NCI-H1930 (cell line): ENCODE results near the gene CIP2A.

ENCODE experiments used
- DNase-seq, 2 experiments: peaks; one replicate each; lab custom pipeline; 2025; lab: John Stamatoyannopoulos, UW

CIP2A gene

DNA sequence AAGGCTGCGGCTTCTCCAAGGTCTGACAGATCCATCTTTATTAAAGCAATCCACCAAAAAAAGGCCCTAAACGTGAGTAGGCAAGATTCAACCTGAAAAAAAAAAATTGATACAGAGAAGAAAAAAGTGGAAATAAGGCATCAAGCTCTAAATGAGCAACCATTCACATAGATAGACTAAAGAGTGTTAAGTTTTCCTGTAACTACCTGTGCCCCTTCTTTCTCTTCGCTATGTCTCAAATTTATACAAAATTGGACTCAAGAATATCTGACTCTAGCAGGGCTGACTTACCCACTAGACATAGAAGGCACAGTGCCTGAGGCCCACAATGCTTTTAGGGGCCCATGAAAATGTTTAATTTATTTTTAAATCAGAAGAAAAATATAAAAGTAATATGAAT lies 78.7 kb downstream of the CIP2A start, which contains the start of gene MYH15:
Gene MYH15, minus strand, starts transcription at position 101 of the 400 bp plus-strand sequence. Its CDS starts 66 bp downstream, at position 35.
- no peak for DNase-seq

DNA sequence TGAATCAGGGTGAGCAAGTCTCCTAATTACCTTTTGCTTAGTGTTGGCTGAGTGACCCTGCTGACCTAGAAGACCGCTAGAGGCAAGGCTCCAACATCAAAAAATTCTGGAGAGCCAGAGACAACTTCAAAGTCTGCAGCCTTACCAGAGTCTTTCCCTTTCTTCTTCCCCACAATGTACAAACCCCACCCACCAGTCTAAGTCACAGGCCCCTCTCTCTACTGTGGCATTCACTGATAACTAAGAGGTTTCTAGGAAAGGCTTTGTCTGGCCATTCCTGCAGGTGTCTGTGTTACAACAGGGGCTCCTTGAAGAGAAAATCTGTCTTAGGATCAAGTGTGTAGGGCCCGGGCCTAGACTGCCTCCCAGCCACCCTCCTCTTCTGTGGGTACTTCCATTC lies 79.4 kb downstream of the CIP2A start:
- no peak for DNase-seq

DNA sequence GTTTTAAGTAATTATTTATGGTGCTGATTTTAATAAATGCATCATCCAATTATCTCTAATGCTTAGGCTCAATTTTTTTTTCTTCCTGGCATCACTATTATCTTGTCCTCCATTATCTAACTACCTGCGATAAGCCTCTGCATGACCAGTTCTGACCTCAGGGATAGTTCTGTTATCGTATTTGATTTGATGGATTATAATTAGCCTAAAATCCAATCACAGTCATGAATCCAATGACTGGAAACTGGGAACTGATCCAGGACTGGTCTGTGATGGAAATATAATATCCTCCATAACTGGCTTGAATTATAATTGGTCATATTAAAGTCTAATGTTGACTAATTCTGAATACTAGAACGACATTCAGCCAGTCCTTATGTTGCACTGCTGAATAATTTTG lies 80.0 kb downstream of the CIP2A start:
- DNase-seq, result no peak

DNA sequence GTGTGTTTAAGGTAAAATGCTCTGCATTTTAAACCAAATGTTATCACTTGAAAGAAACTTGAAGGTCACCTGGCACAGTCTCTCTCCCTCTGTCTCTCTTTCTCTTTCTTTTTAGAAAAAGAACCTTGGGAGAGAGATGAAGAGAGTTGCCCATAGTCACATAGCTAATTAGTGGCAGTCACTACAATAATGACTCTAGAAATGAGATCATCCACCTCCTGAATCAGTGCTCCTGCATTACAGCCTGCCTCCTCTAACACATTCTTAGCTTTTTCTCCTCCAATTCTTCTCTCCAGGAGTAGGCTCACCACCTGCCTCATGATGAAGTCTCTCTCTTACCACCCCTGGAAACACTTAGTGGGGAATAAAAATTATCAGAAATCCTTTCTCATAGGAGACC lies 81.3 kb downstream of the CIP2A start:
- no peak for DNase-seq

DNA sequence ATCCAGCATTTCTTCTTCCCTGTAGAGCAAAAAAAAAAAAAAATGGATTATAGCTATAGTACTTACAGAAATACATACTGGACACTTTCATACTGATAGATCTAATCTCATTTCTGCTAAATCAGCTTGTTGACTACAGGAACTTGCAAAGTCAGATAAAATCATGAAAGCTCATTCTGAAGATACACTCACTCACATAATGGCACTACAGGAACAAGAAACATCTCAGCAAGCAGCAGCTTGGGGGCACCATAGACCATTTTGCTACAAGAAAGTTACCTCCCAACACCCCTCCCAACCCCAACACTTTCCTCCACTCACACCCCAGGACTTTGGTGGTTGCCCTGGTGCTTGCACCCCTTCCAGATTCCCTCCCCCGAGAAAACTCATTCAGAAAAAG lies 83.4 kb downstream of the CIP2A start:
- no peak for DNase-seq

DNA sequence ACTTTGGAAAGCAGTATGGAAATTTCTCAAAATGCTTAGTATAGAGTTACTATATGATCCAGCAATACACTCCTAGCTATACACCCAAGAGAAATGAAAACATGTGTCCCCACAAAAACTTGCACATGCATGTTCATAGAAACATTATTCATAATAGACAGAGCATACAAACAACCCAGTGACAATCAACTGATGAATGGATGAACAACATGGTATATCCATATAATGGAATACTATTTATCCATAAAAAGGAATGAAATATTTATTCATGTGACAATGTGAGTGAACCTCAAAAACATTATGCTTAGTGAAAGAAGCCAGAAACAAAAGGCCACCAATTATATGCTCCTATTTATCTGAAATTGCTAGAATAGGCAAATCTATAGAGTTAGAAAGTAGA lies 85.5 kb downstream of the CIP2A start:
- DNase-seq, result no peak

DNA sequence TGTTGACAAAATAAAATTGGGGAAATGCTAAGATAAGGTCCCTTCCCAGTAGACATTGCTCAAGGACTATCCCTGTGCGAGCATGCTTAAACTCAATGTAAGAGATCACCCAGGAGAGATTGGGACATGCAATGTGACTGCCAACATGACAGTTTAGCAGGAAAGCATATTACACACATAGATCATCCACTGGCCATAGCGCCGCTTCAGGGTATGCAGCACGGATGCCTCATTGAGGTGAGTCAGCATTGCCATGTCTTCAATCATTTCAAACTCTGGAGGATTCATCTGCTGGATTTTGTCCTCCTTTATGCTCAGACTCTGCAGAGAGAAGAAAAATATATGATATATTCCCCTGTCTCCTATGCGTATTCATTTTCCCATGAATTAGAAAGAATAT lies 87.7 kb downstream of the CIP2A start:
- DNase-seq, result no peak

DNA sequence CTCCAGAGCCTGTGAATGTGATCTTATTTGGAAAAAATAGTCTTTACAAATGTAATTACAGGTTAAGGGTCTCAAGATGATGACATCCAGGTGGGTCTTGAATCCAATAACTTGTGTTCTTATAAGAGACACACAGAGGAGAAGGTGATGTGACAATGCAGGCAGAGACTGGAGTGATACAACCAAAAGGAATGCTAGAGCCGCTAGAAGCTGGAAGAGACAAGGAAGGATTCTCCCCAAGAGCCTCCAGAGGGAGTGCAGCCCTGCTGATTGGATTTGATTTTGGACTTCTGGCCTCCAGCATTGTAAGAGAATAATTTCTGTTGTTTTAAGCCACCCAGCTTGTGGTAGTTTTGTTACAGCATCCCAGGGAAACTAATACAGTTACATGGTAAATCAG lies 88.5 kb downstream of the CIP2A start:
- DNase-seq, result no peak
